Cardiac muscle cell (in vitro differentiated cells and primary cell): Measurements from ENCODE around the gene TBC1D9B. TPM values are rescaled to one million over a fixed set of nuclear protein-coding genes. Genes with fewer than 3 reads are reported as not detected.
A peak's percentile ranks its signal among the peaks of the same experiment; 100 is the strongest.
"Not testable (repeated sequence)": the region's sequence is repeated elsewhere in the genome, so short reads cannot be mapped to it uniquely, and the experiment has no call there.

Source experiments
- DNase-seq, 2 donors: peaks; one replicate each; pipeline versions ENCODE4 v3.0.0 to v3.0.0-alpha.2; 2010 to 2017; ENCODE audit warnings: low read depth in 1 of 2, low spot score in 1 of 2
- H3K27ac ChIP-seq: fragments of 200-600 bp; sonication (generic); 2 replicates; pipeline ENCODE4 v1.5.1; 2016
- H3K27me3 ChIP-seq: fragments of 200-600 bp; sonication (generic); 2 replicates; pipeline ENCODE4 v1.6.0; 2016; ENCODE audit warnings: control low read depth
- H3K36me3 ChIP-seq: fragments of 200-600 bp; sonication (generic); 2 replicates; pipeline ENCODE4 v1.5.1; 2016; ENCODE audit warnings: control low read depth
- H3K4me1 ChIP-seq: fragments of 200-600 bp; sonication (generic); 2 replicates; pipeline ENCODE4 v1.8.1; 2017; ENCODE audit warnings: low read depth, mild to moderate bottlenecking, mixed run types
- H3K4me3 ChIP-seq: fragments of 200-600 bp; sonication (generic); 2 replicates; pipeline ENCODE4 v1.5.1; 2016; ENCODE audit warnings: mild to moderate bottlenecking
- H3K9me3 ChIP-seq: fragments of 200-600 bp; sonication (generic); 2 replicates; pipeline ENCODE4 v1.5.1; 2017; ENCODE audit warnings: low read depth, mild to moderate bottlenecking, control low read depth
- CTCF ChIP-seq: IDR thresholded peaks from 2 replicates; pipeline ENCODE4 v1.5.1; 2012; ENCODE audit warnings: low read depth, mild to moderate bottlenecking, low read length
- polyA plus RNA-seq: library from polyadenylated mRNA; unstranded; fragments of >200 nt; fragmentation: Nextera tagmentation; extraction: Ambion mirVana; gene quantifications from 2 replicates; pipeline ENCODE4 v1.2.1, GENCODE V29; 2016
- total RNA-seq: library from RNA; depleted of rRNA; stranded (reverse); fragments of >200 nt; gene quantifications from 2 replicates; pipeline ENCODE4 v1.2.3, GENCODE V29; 2016

Gene TBC1D9B
- total and polyA plus RNA-seq, 2 experiments from 2014 or later: 63.6 to 113 TPM

GRCh38 chr5:179874136-179874535, 33.6 kb downstream of the TBC1D9B start:
- DNase-seq: no peak
- peaks cover 23% of the 10 kb centered on the region for H3K36me3 ChIP-seq
- peaks cover 18% of the 10 kb centered on the region for H3K4me1 ChIP-seq
- no peak overlapping the region for H3K4me3 ChIP-seq
- TF ChIP-seq CTCF: no peak
- H3K27me3 ChIP-seq: no peaks in the 10 kb centered on the region
- no peak overlapping the region for H3K27ac ChIP-seq
- no peaks in the 10 kb centered on the region for H3K9me3 ChIP-seq

- H3K27ac ChIP-seq: no peak overlapping the region
- peaks cover 23% of the 10 kb centered on the region for H3K36me3 ChIP-seq
- TF ChIP-seq CTCF: no peak
- no peaks in the 10 kb centered on the region for H3K9me3 ChIP-seq
- H3K27me3 ChIP-seq: no peaks in the 10 kb centered on the region
- DNase-seq: no peak
- no peak overlapping the region for H3K4me3 ChIP-seq
- peaks cover 23% of the 10 kb centered on the region for H3K4me1 ChIP-seq
Observed at GRCh38 chr5:179873588-179874110, 34.0 kb downstream of the TBC1D9B start.

GRCh38 chr5:179872828-179873575, 34.7 kb downstream of the TBC1D9B start:
- Histone ChIP-seq H3K4me3 (no peak overlapping the region), H3K27ac (no peak overlapping the region), H3K27me3 (no peaks in the 10 kb centered on the region), H3K4me1 (peaks cover 26% of the 10 kb centered on the region), H3K36me3 (peaks cover 22% of the 10 kb centered on the region), H3K9me3 (no peaks in the 10 kb centered on the region)
- DNase-seq: no peak
- no peak for TF ChIP-seq CTCF

- H3K27me3 ChIP-seq: no peaks in the 10 kb centered on the region
- TF ChIP-seq CTCF: no peak
- no peak overlapping the region for H3K4me3 ChIP-seq
- no peak for DNase-seq
- H3K9me3 ChIP-seq: no peaks in the 10 kb centered on the region
- H3K4me1 ChIP-seq: peaks cover 26% of the 10 kb centered on the region
- H3K27ac ChIP-seq: no peak overlapping the region
- H3K36me3 ChIP-seq: peaks cover 23% of the 10 kb centered on the region
Observed at GRCh38 chr5:179872055-179872827, 35.5 kb downstream of the TBC1D9B start.

- H3K9me3 ChIP-seq, H3K27me3 ChIP-seq, H3K4me3 ChIP-seq, DNase-seq: not testable (repeated sequence)
- peak overlapping the region; percentile 74 for H3K27ac ChIP-seq
- peaks cover 23% of the 10 kb centered on the region for H3K36me3 ChIP-seq
- H3K4me1 ChIP-seq: peaks cover 26% of the 10 kb centered on the region
Observed at GRCh38 chr5:179871533-179871932, 36.2 kb downstream of the TBC1D9B start.

- H3K36me3 ChIP-seq: peaks cover 23% of the 10 kb centered on the region
Observed at GRCh38 chr5:179870952-179871351, 36.7 kb downstream of the TBC1D9B start.

More at GRCh38 chr5:179870952-179871351, 36.7 kb downstream of the TBC1D9B start:
- peaks cover 26% of the 10 kb centered on the region for H3K4me1 ChIP-seq
- no peaks in the 10 kb centered on the region for H3K27me3 ChIP-seq
- no peaks in the 10 kb centered on the region for H3K9me3 ChIP-seq
- H3K27ac ChIP-seq: peak overlapping the region; percentile 74
- no peak for DNase-seq
- no peak for TF ChIP-seq CTCF
- no peak overlapping the region for H3K4me3 ChIP-seq
